Neuronal stem cell (in vitro differentiated cells): ENCODE results near the gene TMEM163.
A peak's percentile ranks its signal among the peaks of the same experiment; 100 is the strongest.
"Not testable (repeated sequence)": the region's sequence is repeated elsewhere in the genome, so short reads cannot be mapped to it uniquely, and the experiment has no call there.

Experiments
- DNase-seq: peaks from one replicate; pipeline ENCODE4 v3.0.0-alpha.2; 2013; ENCODE audit warnings: low spot score
- H2AFZ ChIP-seq: one replicate; pipeline ENCODE4 v1.6.1; 2013; ENCODE audit warnings: mild to moderate bottlenecking, low read length, inconsistent platforms
- H2AK5ac ChIP-seq: 2 replicates; pipeline ENCODE4 v1.6.1; 2013; ENCODE audit warnings: low read depth, mild to moderate bottlenecking, inconsistent platforms, low read length, moderate library complexity, mixed read lengths
- H2BK120ac ChIP-seq: 2 replicates; pipeline ENCODE4 v1.6.1; 2013; ENCODE audit warnings: low read depth, mild to moderate bottlenecking, inconsistent platforms, low read length, moderate library complexity, mixed read lengths
- H2BK12ac ChIP-seq: one replicate; pipeline ENCODE4 v1.6.1; 2013; ENCODE audit warnings: low read length, inconsistent platforms
- H2BK15ac ChIP-seq: 2 replicates; pipeline ENCODE4 v1.6.1; 2013; ENCODE audit warnings: mild to moderate bottlenecking, low read length, inconsistent platforms, mixed read lengths
- H2BK5ac ChIP-seq: one replicate; pipeline ENCODE4 v1.6.1; 2013; ENCODE audit warnings: inconsistent platforms, mild to moderate bottlenecking, low read length, moderate library complexity
- H3K14ac ChIP-seq: one replicate; pipeline ENCODE4 v1.6.1; 2013; ENCODE audit warnings: low read length, inconsistent platforms
- H3K18ac ChIP-seq: 2 replicates; pipeline ENCODE4 v1.6.1; 2013; ENCODE audit warnings: low read length, inconsistent platforms
- H3K23ac ChIP-seq: 2 replicates; pipeline ENCODE4 v1.6.1; 2013; ENCODE audit warnings: low read depth, mild to moderate bottlenecking, mixed read lengths, low read length, inconsistent platforms; ENCODE audit not compliant: poor library complexity
- H3K27ac ChIP-seq: replicated peaks from 3 replicates; pipeline ENCODE4 v1.5.1; 2013; ENCODE audit warnings: low read length, inconsistent platforms
- H3K27me3 ChIP-seq, 3 experiments: 2 replicates each; pipeline ENCODE4 v1.6.1; 2013; ENCODE audit warnings: low read length in 3 of 3, mild to moderate bottlenecking in 2 of 3, inconsistent platforms in 1 of 3, low read depth in 1 of 3, mixed read lengths in 1 of 3, moderate library complexity in 1 of 3; ENCODE audit not compliant: control insufficient read depth in 3 of 3, insufficient read depth in 3 of 3
- H3K36me3 ChIP-seq, 2 donors: replicated peaks in 1 of 2; 2 replicates each; pipeline ENCODE4 v1.6.1; 2013; ENCODE audit warnings: low read length in 2 of 2; ENCODE audit not compliant: control insufficient read depth in 2 of 2, insufficient read depth in 2 of 2
- H3K4ac ChIP-seq: 2 replicates; pipeline ENCODE4 v1.6.1; 2013; ENCODE audit warnings: inconsistent platforms, mild to moderate bottlenecking, low read length, moderate library complexity
- H3K4me1 ChIP-seq, 2 donors: 1 replicate in 1 of 2; 2 replicates in 1 of 2; pipeline ENCODE4 v1.6.1; 2013; ENCODE audit warnings: low read length in 2 of 2, low read depth in 1 of 2; ENCODE audit not compliant: control insufficient read depth in 2 of 2, insufficient read depth in 1 of 2
- H3K4me2 ChIP-seq: one replicate; pipeline ENCODE4 v1.6.1; 2013; ENCODE audit warnings: mild to moderate bottlenecking, low read length, inconsistent platforms; ENCODE audit not compliant: insufficient read depth, poor library complexity, severe bottlenecking
- H3K4me3 ChIP-seq, 2 donors: 2 replicates each; pipeline ENCODE4 v1.5.1; 2013; ENCODE audit warnings: low read length in 2 of 2, mild to moderate bottlenecking in 2 of 2, inconsistent platforms in 1 of 2, moderate library complexity in 1 of 2
- H3K79me1 ChIP-seq: one replicate; pipeline ENCODE4 v1.6.1; 2013; ENCODE audit warnings: low read depth, mild to moderate bottlenecking, inconsistent platforms, low read length, moderate library complexity
- H3K9ac ChIP-seq: one replicate; pipeline ENCODE4 v1.6.1; 2013; ENCODE audit warnings: mild to moderate bottlenecking, low read depth, low read length, inconsistent platforms; ENCODE audit not compliant: poor library complexity
- H3K9me3 ChIP-seq, 2 donors: replicated peaks in 1 of 2; 2 replicates each; pipeline versions ENCODE3 to v1.6.1; 2013; ENCODE audit warnings: low read length in 2 of 2, mild to moderate bottlenecking in 2 of 2, inconsistent platforms in 1 of 2, low read depth in 1 of 2, mixed read lengths in 1 of 2, moderate library complexity in 1 of 2; ENCODE audit not compliant: control insufficient read depth in 2 of 2, insufficient read depth in 1 of 2
- H4K8ac ChIP-seq: one replicate; pipeline ENCODE4 v1.6.1; 2013; ENCODE audit warnings: low read depth, mild to moderate bottlenecking, inconsistent platforms, low read length, moderate library complexity
- H4K91ac ChIP-seq: one replicate; pipeline ENCODE4 v1.6.1; 2013; ENCODE audit warnings: low read length, low read depth, mild to moderate bottlenecking, inconsistent platforms; ENCODE audit not compliant: poor library complexity
- WGBS, 2 donors: extraction: QIAGEN DNeasy Blood & Tissue Kit; methylation state at CpG; one replicate each; pipeline ENCODE4 v1.1.7; 2013; ENCODE audit warnings: missing lambda C conversion rate in 2 of 2, mixed read lengths in 1 of 2; ENCODE audit not compliant: insufficient read length in 2 of 2, insufficient replicate concordance in 1 of 2; ENCODE audit errors: extremely low coverage in 2 of 2; 5-methylcytosine and 5-hydroxymethylcytosine counted together

The TMEM163 gene

DNA sequence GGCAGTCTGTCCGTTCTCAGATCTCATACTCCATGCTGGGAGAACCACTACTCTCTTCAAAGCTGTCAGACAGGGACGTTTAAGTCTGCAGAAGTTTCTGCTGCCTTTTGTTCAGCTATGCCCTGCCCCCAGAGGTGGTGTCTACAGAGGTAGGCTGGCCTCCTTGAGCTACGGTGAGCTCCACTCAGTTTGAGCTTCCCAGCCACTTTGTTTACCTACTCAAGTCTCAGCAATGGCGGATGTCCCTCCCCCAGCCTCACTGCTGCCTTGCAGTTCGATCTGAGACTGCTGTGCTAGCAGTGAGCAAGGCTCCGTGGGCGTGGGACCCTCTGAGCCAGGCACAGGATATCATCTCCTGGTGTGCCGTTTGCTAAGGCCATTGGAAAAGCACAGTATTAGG lies 33.2 kb upstream of the TMEM163 start:
- H3K36me3 ChIP-seq, H3K9ac ChIP-seq, H2BK120ac ChIP-seq, H3K23ac ChIP-seq, H3K27me3 ChIP-seq, H4K91ac ChIP-seq, H3K79me1 ChIP-seq, H3K14ac ChIP-seq, H3K27ac ChIP-seq, H3K4ac ChIP-seq, H2BK5ac ChIP-seq, H3K4me1 ChIP-seq, H2AFZ ChIP-seq, H3K4me3 ChIP-seq, H2AK5ac ChIP-seq, H2BK15ac ChIP-seq, H4K8ac ChIP-seq, H3K18ac ChIP-seq, DNase-seq, H3K4me2 ChIP-seq, H3K9me3 ChIP-seq, H2BK12ac ChIP-seq: not testable (repeated sequence)
- WGBS, 2 donors, result no CpG with 5 or more reads among the region's 8 CpGs

DNA sequence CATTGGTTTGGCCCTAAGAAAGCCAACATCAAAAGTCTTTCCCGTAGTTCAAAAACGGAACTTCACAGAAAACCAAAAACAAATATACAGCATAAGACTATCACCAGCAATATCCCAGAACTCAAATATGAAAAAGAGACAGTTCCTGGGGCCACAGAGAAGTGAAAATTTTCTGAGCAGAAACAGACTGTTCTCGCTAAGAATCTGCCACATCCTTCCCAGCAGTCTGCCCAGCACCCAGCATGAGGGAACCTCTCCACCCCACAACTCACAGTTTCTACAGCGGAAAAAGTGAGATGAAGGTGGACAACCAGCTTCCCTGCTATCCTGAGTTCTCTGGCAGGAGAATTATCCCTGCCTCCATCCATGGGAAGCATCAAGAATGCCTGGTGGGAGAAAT lies 26.7 kb upstream of the TMEM163 start:
- Histone ChIP-seq H3K36me3 (no peaks in the 10 kb centered on the region), H3K9ac (no peak overlapping the region), H4K91ac (no peak overlapping the region), H2BK12ac (no peak overlapping the region), H3K79me1 (no peaks in the 10 kb centered on the region), H3K4me2 (no peak overlapping the region), H2AFZ (no peak overlapping the region), H4K8ac (no peak overlapping the region), H2BK120ac (no peak overlapping the region), H2BK15ac (no peak overlapping the region), H3K9me3 (no peaks in the 10 kb centered on the region), H2BK5ac (no peak overlapping the region), H3K27ac (no peak overlapping the region), H3K23ac (no peak overlapping the region), H3K4ac (no peak overlapping the region), H3K4me1 (no peaks in the 10 kb centered on the region), H3K27me3 (no peaks in the 10 kb centered on the region), H3K4me3 (no peak overlapping the region), H3K14ac (no peak overlapping the region), H2AK5ac (no peak overlapping the region), H3K18ac (peak overlapping the region; percentile 20)
- no peak for DNase-seq
- no CpG with 5 or more reads among the region's 4 CpGs for WGBS, 2 donors

DNA sequence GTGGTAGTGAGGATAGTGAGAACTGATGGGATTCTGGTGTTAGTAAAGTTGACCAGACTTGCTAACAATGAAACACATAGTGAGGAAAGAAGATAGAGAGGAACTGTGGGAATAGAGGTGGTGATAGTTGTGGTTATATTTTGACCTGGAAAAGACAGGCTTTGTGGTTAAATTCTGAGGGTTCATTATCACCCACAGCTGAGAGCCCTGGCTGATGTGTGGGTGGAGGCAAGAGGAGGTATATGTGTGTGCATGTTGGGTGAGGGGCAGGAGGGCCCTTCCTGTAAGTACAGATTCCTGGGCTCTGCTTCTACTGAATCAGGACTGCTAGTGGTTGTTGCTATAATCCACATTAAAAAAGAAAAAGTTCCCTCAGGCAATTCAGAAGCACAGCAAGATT lies 26.2 kb upstream of the TMEM163 start:
- Histone ChIP-seq H4K8ac (no peak overlapping the region), H3K79me1 (no peaks in the 10 kb centered on the region), H2AK5ac (no peak overlapping the region), H4K91ac (no peak overlapping the region), H2BK15ac (no peak overlapping the region), H3K9me3 (no peaks in the 10 kb centered on the region), H2BK12ac (no peak overlapping the region), H3K4me2 (no peak overlapping the region), H3K36me3 (no peaks in the 10 kb centered on the region), H3K18ac (no peak overlapping the region), H2BK120ac (no peak overlapping the region), H3K14ac (no peak overlapping the region), H3K27ac (no peak overlapping the region), H3K4ac (no peak overlapping the region), H2AFZ (no peak overlapping the region), H3K4me1 (no peaks in the 10 kb centered on the region), H3K27me3 (no peaks in the 10 kb centered on the region), H3K23ac (no peak overlapping the region), H3K4me3 (no peak overlapping the region), H2BK5ac (no peak overlapping the region), H3K9ac (no peak overlapping the region)
- no peak for DNase-seq

DNA sequence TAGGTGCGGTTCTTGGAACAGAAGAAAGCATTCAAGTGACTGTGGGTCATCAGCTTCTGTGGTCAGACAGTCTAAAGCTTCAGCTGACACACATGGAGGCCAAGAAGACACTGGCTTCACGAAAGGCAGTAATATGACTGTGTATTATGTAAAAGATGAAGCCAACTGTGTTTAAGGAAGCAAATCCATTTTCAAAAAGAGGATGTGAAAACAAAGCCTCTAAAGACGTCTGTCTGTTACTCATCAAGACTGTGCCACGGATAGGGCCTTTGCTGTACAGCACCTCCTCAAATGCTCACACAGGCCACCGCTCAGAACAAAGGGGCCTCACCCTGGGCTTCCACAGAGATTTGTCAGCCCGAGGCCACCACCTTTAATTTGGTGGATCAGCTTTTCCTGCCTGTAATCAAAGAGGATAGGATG lies 21.1 kb upstream of the TMEM163 start:
- Histone ChIP-seq H4K8ac (no peak overlapping the region), H3K18ac (no peak overlapping the region), H3K27me3 (no peaks in the 10 kb centered on the region), H3K4me2 (no peak overlapping the region), H3K27ac (no peak overlapping the region), H3K4me3 (no peak overlapping the region), H2BK5ac (no peak overlapping the region), H3K23ac (no peak overlapping the region), H2BK12ac (no peak overlapping the region), H2AFZ (no peak overlapping the region), H2BK15ac (no peak overlapping the region), H3K9me3 (no peaks in the 10 kb centered on the region), H3K14ac (no peak overlapping the region), H3K79me1 (no peaks in the 10 kb centered on the region), H3K4me1 (peaks cover 0 to 5% of the 10 kb centered on the region in 2 donors), H2AK5ac (no peak overlapping the region), H3K36me3 (no peaks in the 10 kb centered on the region), H3K9ac (no peak overlapping the region), H4K91ac (no peak overlapping the region), H2BK120ac (no peak overlapping the region), H3K4ac (no peak overlapping the region)
- no peak for DNase-seq
- WGBS, 2 donors, result no CpG with 5 or more reads among the region's 6 CpGs
